GM06990 (cell line): ENCODE measurements around the gene RECQL5.

ENCODE experiments used
- DNase-seq: peaks from one replicate; pipeline ENCODE4 v3.0.0-alpha.2; 2011; ENCODE audit not compliant: insufficient read length; ENCODE audit errors: extremely low read depth
- H3K27me3 ChIP-seq: replicated peaks from 2 replicates; pipeline ENCODE4 v1.6.0; 2011; ENCODE audit warnings: low read length; ENCODE audit not compliant: control insufficient read depth, insufficient read depth
- H3K36me3 ChIP-seq: 2 replicates; pipeline ENCODE4 v1.5.1; 2011; ENCODE audit warnings: low read length; ENCODE audit not compliant: control insufficient read depth, insufficient read depth
- H3K4me3 ChIP-seq: replicated peaks from 2 replicates; pipeline ENCODE4 v1.5.1; 2011; ENCODE audit warnings: low read depth, mild to moderate bottlenecking, control low read depth, low read length
- TF ChIP-seq, protein P1 (sequence below): IDR thresholded peaks from 2 replicates; pipeline ENCODE4 v1.5.1; 2011; ENCODE audit warnings: low read length, control low read depth, mild to moderate bottlenecking, inconsistent platforms; ENCODE audit not compliant: insufficient read depth, poor library complexity, severe bottlenecking

RECQL5 gene

GRCh38 chr17:75590849-75591721 lies 75.9 kb downstream of the RECQL5 start:
- DNase-seq = no peak
- H3K4me3 ChIP-seq = no peak overlapping the region
- H3K27me3 ChIP-seq = peaks cover 2% of the 10 kb centered on the region
- TF ChIP-seq, protein P1, sequence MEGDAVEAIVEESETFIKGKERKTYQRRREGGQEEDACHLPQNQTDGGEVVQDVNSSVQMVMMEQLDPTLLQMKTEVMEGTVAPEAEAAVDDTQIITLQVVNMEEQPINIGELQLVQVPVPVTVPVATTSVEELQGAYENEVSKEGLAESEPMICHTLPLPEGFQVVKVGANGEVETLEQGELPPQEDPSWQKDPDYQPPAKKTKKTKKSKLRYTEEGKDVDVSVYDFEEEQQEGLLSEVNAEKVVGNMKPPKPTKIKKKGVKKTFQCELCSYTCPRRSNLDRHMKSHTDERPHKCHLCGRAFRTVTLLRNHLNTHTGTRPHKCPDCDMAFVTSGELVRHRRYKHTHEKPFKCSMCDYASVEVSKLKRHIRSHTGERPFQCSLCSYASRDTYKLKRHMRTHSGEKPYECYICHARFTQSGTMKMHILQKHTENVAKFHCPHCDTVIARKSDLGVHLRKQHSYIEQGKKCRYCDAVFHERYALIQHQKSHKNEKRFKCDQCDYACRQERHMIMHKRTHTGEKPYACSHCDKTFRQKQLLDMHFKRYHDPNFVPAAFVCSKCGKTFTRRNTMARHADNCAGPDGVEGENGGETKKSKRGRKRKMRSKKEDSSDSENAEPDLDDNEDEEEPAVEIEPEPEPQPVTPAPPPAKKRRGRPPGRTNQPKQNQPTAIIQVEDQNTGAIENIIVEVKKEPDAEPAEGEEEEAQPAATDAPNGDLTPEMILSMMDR = no peak
- no peaks in the 10 kb centered on the region for H3K36me3 ChIP-seq

DNA sequence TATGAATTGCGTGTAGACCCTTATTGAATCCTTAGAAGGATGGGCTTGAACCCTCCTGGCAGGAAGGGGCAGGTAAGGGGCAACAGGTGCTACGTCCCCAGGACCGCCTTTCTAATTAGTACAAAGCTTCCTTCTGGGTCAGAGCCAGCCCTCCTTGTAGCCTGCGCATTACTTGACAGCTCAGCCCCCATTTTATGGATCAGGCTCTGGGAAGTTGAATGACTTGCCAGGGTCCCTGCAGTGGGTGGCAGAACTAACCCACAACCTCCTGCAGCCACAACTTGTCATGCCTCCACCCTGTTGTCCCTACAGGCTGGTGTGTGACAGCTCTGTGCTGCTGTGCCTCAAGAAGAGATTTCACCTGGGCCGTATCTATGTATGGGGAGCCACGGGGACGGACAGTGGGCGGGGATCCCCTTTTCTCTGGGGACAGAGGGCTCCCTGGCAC lies 76.6 kb downstream of the RECQL5 start:
- no peak for DNase-seq
- H3K36me3 ChIP-seq = no peaks in the 10 kb centered on the region
- no peak overlapping the region for H3K4me3 ChIP-seq
- H3K27me3 ChIP-seq = peaks cover 2% of the 10 kb centered on the region
- TF ChIP-seq, protein P1 = no peak

DNA sequence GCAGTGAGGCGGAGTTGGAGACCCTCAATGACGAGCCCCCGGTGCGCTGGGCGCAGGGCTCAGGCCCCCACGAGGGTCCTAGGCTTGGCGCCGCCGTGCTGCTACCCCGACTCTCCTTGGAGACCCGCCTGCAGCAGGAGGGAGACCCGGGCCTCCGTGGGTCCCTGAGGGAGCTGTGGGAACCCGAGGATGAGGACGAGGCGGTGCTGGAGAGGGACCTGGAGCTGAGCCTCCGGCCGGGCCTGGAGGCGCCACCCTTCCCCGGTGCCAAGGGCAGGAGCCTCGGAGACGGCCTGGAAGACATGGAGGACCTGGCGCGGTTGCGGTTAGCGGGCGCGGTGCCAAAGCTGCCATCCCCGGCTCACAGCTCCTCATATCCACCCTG lies 77.0 kb downstream of the RECQL5 start:
- TF ChIP-seq, protein P1 = no peak
- no peaks in the 10 kb centered on the region for H3K36me3 ChIP-seq
- peaks cover 2% of the 10 kb centered on the region for H3K27me3 ChIP-seq
- H3K4me3 ChIP-seq = no peak overlapping the region
- DNase-seq = no peak

- DNase-seq = peak; percentile 87
- H3K4me3 ChIP-seq = peak overlapping the region; percentile 60
- TF ChIP-seq, protein P1 = peak; percentile 19
- peaks cover 2% of the 10 kb centered on the region for H3K27me3 ChIP-seq
- H3K36me3 ChIP-seq = no peaks in the 10 kb centered on the region
Observed at GRCh38 chr17:75589012-75589918, 77.7 kb downstream of the RECQL5 start.

GRCh38 chr17:75588596-75589011 lies 78.3 kb downstream of the RECQL5 start:
- Histone ChIP-seq H3K27me3 (peaks cover 2% of the 10 kb centered on the region), H3K4me3 (no peak overlapping the region), H3K36me3 (no peaks in the 10 kb centered on the region)
- DNase-seq = no peak
- TF ChIP-seq, protein P1 = no peak
